ENCODE measurements around the gene EML5.

EML5 gene

DNA sequence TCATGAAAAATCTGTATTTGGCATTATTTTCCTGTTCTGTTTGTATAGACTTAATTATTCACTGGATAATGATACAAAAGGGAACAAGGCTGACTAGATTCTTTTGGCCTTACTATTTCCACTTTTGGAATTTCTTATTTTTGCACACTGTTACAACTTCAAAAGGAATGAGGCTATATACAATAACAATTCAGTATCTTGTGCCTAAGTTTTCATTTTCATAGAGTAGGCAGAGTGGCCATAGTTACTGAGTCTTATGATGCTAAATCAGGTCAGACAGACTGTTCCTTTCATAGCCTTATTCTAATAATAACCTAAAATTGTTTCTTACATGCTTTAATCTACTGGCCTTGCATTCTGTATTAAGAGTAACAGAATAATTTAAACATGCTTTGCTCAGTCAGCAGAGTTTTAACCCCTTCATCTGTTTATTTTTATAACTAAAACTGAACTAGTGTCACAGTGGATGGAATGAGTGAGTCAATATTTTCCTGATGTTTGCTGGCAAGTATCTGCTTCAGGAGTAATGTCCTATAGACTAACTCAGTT lies 42.2 kb upstream of the EML5 start:
- H3K4me1 ChIP-seq (ENCODE audit: insufficient read depth, insufficient read length), result no peaks in the 10 kb centered on the region

DNA sequence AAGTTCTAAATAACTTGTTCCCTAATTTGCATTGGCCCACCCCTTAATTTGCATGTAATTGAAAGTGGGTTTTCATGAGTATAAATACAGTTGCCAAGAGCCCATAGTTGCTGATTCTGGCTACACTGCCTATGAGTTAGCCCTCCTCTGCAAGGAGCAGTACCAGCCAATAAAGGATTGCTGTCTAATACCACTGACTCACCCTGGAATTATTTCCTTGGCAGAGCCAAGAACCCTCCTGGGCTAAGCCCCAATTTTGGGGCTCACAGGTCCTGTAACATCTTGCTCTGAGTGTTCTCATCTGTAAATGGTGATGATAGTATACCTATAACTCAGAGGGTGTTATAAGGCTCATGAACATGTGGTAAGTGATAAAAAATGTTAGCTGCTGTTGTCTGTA lies 38.5 kb upstream of the EML5 start:
- Histone ChIP-seq H3K36me3 (ENCODE audit: insufficient read depth, insufficient read length, low read length) (no peaks in the 10 kb centered on the region), H3K27me3 (ENCODE audit: insufficient read depth, insufficient read length) (no peaks in the 10 kb centered on the region), H3K4me3 (ENCODE audit: insufficient read length, low read depth) (no peak overlapping the region), H3K9ac (ENCODE audit: insufficient read length, low read depth) (no peak overlapping the region), H3K9me3 (ENCODE audit: insufficient read depth, low read length) (0 out of 2 replicates have a peak, but pooled peaks cover 5% of the 10 kb centered on the region), H3K4me1 (ENCODE audit: insufficient read depth, insufficient read length) (no peaks in the 10 kb centered on the region)
- TF ChIP-seq ZNF274 (IDR thresholded peaks at IDR 0.05; ENCODE audit: low read depth, low read length) (no peak), SUZ12 (IDR thresholded peaks at IDR 0.05; ENCODE audit: extremely low read depth, insufficient read depth, insufficient read length) (no peak), YY1 (IDR thresholded peaks at IDR 0.05; ENCODE audit: insufficient read depth, insufficient read length) (no peak)
- DNase-seq (ENCODE audit: low read depth, low spot score), result no peak

More for the DNA sequence above, 42.2 kb upstream of the EML5 start:
- no peak for DNase-seq (ENCODE audit: low read depth, low spot score)
- Histone ChIP-seq H3K9ac (ENCODE audit: insufficient read length, low read depth) (no peak overlapping the region), H3K9me3 (ENCODE audit: insufficient read depth, low read length) (0 out of 2 replicates have a peak, but pooled peaks cover 5% of the 10 kb centered on the region), H3K4me3 (ENCODE audit: insufficient read length, low read depth) (no peak overlapping the region), H3K36me3 (ENCODE audit: insufficient read depth, insufficient read length, low read length) (no peaks in the 10 kb centered on the region), H3K27me3 (ENCODE audit: insufficient read depth, insufficient read length) (no peaks in the 10 kb centered on the region)
- no peak for TF ChIP-seq YY1 (IDR thresholded peaks at IDR 0.05; ENCODE audit: insufficient read depth, insufficient read length)

DNA sequence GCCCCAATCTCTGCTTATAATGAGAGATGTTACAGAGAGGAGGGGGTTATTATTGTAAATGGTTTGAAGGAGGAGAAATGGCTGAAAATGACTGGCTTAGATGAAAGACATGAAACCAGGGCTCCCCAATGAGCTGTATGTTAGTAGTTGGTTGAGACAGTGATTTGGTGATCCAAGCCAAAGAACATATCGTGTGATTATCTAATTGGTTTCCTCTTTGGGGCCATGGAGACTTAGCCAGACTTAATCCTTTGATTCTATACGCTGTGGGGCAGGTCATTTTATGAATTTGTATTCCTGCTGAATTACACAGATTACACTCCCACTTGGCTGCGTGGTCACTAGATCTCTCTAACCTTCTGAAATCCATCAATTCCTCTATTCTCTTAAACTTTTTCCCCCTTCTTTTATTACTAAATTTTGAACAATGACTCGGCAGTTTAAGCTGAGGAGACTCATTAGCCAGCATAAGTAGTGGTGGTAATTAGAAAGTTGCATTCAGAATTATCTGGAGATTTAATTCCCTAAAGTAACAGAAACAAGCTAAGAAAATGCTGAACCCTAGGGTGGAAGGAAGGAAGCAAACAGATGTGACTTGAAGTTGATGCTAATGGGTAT lies 37.0 kb upstream of the EML5 start:
- Histone ChIP-seq H3K9ac (ENCODE audit: insufficient read length, low read depth) (no peak overlapping the region), H3K36me3 (ENCODE audit: insufficient read depth, insufficient read length, low read length) (no peaks in the 10 kb centered on the region), H3K4me1 (ENCODE audit: insufficient read depth, insufficient read length) (no peaks in the 10 kb centered on the region), H3K9me3 (ENCODE audit: insufficient read depth, low read length) (0 out of 2 replicates have a peak, but pooled peaks cover 5% of the 10 kb centered on the region), H3K4me3 (ENCODE audit: insufficient read length, low read depth) (no peak overlapping the region), H3K27me3 (ENCODE audit: insufficient read depth, insufficient read length) (no peaks in the 10 kb centered on the region)
- no peak for TF ChIP-seq ZNF274 (IDR thresholded peaks at IDR 0.05; ENCODE audit: low read depth, low read length)
- no peak for TF ChIP-seq SUZ12 (IDR thresholded peaks at IDR 0.05; ENCODE audit: extremely low read depth, insufficient read depth, insufficient read length)
- no peak for TF ChIP-seq YY1 (IDR thresholded peaks at IDR 0.05; ENCODE audit: insufficient read depth, insufficient read length)
- no peak for DNase-seq (ENCODE audit: low read depth, low spot score)

DNA sequence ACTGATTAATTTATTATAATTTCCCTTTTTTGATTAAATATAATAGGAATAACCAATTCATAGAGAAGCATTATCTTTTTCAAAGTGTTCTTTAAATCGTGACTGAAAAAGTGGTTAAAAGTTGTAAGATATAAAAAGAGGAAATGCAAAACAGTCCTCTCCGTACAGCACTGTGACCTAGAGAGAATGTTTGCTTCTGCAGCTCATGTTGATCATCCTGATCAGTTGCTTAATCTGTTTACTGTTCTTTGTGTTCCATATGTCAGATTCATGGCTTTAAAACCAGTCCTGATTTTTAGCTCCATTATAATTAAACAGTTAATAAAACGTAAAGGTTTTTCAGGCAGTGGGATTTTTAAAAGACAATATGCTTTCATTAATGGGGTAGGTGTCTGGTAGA lies 36.4 kb upstream of the EML5 start:
- no peaks in the 10 kb centered on the region for H3K4me1 ChIP-seq (ENCODE audit: insufficient read depth, insufficient read length)
- no peaks in the 10 kb centered on the region for H3K36me3 ChIP-seq (ENCODE audit: insufficient read depth, insufficient read length, low read length)
- no peaks in the 10 kb centered on the region for H3K27me3 ChIP-seq (ENCODE audit: insufficient read depth, insufficient read length)
- TF ChIP-seq SUZ12 (IDR thresholded peaks at IDR 0.05; ENCODE audit: extremely low read depth, insufficient read depth, insufficient read length) (no peak), YY1 (IDR thresholded peaks at IDR 0.05; ENCODE audit: insufficient read depth, insufficient read length) (no peak), ZNF274 (IDR thresholded peaks at IDR 0.05; ENCODE audit: low read depth, low read length) (no peak)
- no peak overlapping the region for H3K4me3 ChIP-seq (ENCODE audit: insufficient read length, low read depth)
- 0 out of 2 replicates have a peak, but pooled peaks cover 5% of the 10 kb centered on the region for H3K9me3 ChIP-seq (ENCODE audit: insufficient read depth, low read length)
- no peak overlapping the region for H3K9ac ChIP-seq (ENCODE audit: insufficient read length, low read depth)
- no peak for DNase-seq (ENCODE audit: low read depth, low spot score)

DNA sequence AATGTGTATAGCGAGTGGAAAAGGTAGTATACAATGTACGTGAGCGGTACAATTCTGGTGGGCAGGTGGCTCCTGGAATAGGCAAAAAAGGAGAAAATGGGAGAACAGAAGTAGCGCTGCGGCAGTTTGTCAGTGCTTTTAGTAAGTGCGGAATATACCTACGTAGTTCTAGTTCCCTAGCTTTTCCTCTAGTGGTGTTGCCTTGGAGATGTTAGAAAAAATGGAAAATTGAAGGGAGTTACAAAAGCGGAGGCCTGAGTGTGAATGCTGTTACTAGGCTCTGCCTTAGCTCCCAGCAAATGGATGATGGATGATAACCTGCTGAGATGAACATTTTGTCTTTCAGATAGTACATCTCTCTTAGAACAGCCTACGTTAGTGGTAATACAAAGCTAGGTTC lies 32.8 kb upstream of the EML5 start:
- no peaks in the 10 kb centered on the region for H3K27me3 ChIP-seq (ENCODE audit: insufficient read depth, insufficient read length)
- H3K9me3 ChIP-seq (ENCODE audit: insufficient read depth, low read length), result no peaks in the 10 kb centered on the region
- peak overlapping the region; percentile 84 for H3K4me3 ChIP-seq (ENCODE audit: insufficient read length, low read depth)
- TF ChIP-seq ZNF274 (IDR thresholded peaks at IDR 0.05; ENCODE audit: low read depth, low read length) (no peak), SUZ12 (IDR thresholded peaks at IDR 0.05; ENCODE audit: extremely low read depth, insufficient read depth, insufficient read length) (no peak), YY1 (IDR thresholded peaks at IDR 0.05; ENCODE audit: insufficient read depth, insufficient read length) (no peak)
- H3K4me1 ChIP-seq (ENCODE audit: insufficient read depth, insufficient read length), result no peaks in the 10 kb centered on the region
- H3K36me3 ChIP-seq (ENCODE audit: insufficient read depth, insufficient read length, low read length), result no peaks in the 10 kb centered on the region
- no peak for DNase-seq (ENCODE audit: low read depth, low spot score)
- H3K9ac ChIP-seq (ENCODE audit: insufficient read length, low read depth), result no peak overlapping the region

DNA sequence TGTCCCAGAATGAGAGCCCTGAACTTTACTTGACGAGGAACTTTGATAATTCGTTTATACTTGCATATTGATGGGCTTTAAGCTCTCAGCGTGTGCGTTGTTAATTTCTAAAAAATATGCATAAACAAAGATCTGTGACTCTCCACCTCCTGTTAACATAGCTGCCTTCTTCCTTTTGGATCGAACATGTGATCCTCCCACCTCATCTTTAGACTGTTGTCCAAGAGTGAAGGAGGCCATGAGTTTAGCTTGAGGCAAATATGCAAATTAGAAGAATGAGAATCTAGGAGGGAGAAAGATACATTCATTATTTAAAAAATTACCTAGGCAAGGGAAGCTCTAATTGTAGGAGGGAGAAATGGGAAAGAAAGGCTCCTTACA lies 32.3 kb upstream of the EML5 start:
- Histone ChIP-seq H3K4me1 (ENCODE audit: insufficient read depth, insufficient read length) (no peaks in the 10 kb centered on the region), H3K4me3 (ENCODE audit: insufficient read length, low read depth) (peak overlapping the region; percentile 84), H3K9me3 (ENCODE audit: insufficient read depth, low read length) (no peaks in the 10 kb centered on the region), H3K36me3 (ENCODE audit: insufficient read depth, insufficient read length, low read length) (no peaks in the 10 kb centered on the region), H3K27me3 (ENCODE audit: insufficient read depth, insufficient read length) (no peaks in the 10 kb centered on the region), H3K9ac (ENCODE audit: insufficient read length, low read depth) (peak overlapping the region; percentile 95)
- no peak for TF ChIP-seq YY1 (IDR thresholded peaks at IDR 0.05; ENCODE audit: insufficient read depth, insufficient read length)
- no peak for TF ChIP-seq ZNF274 (IDR thresholded peaks at IDR 0.05; ENCODE audit: low read depth, low read length)
- no peak for TF ChIP-seq SUZ12 (IDR thresholded peaks at IDR 0.05; ENCODE audit: extremely low read depth, insufficient read depth, insufficient read length)
- no peak for DNase-seq (ENCODE audit: low read depth, low spot score)

DNA sequence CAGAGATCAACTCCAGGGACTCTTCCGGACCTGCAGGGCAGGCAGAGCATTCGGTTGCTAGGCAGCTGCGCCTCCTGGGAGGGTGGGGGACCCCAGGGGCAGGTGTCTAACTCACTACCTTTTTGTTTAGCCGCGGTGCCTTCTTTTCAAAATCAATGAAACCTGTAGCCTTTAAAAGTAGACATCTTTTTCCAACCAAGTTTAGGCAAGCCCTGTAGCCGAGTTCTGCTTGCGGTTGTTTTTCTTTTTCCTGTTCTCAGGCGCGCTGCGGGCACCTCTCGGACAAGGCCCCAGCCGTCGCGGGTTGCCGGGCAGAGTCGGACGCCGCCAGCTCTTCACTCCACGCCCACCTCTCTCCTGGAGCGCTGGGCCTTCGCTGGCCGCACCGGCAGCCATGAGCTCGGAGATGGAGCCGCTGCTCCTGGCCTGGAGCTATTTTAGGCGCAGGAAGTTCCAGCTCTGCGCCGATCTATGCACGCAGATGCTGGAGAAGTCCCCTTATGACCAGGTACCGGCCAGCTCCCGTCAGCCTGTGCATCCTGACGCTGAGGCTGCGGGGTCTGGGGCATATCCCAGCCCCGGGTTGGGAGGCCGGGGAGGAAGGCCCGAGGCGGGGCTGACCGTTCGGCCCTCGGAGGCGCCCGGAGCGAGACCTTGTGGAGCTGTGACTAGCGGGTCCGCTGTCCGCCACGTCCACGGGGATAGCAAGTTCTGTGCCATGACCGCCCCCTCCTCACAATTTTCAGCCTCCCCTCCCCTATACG lies 31.7 kb upstream of the EML5 start, which contains the start of gene TTC8:
Gene TTC8 (plus strand): TSS at position 338 of the 764 bp plus-strand sequence. CDS start 57 bp downstream, at position 395.
- peak; percentile 69 for DNase-seq (ENCODE audit: low read depth, low spot score)
- H3K27me3 ChIP-seq (ENCODE audit: insufficient read depth, insufficient read length), result no peaks in the 10 kb centered on the region
- TF ChIP-seq SUZ12 (IDR thresholded peaks at IDR 0.05; ENCODE audit: extremely low read depth, insufficient read depth, insufficient read length), result no peak
- TF ChIP-seq YY1 (IDR thresholded peaks at IDR 0.05; ENCODE audit: insufficient read depth, insufficient read length), result peak; percentile 9

More for the DNA sequence above, 31.7 kb upstream of the EML5 start, which contains the start of gene TTC8:
- Histone ChIP-seq H3K4me3 (ENCODE audit: insufficient read length, low read depth) (peak within 1 kb of the TSS; percentile 84), H3K4me1 (ENCODE audit: insufficient read depth, insufficient read length) (no peaks in the 10 kb centered on the region), H3K9ac (ENCODE audit: insufficient read length, low read depth) (peak within 1 kb of the TSS; percentile 95), H3K36me3 (ENCODE audit: insufficient read depth, insufficient read length, low read length) (no peaks in the 10 kb centered on the region), H3K9me3 (ENCODE audit: insufficient read depth, low read length) (no peaks in the 10 kb centered on the region)
